Measurements from ENCODE around the gene GATA2. TPM values are rescaled to one million over a fixed set of nuclear protein-coding genes. Genes with fewer than 3 reads are reported as not detected.

Gene GATA2
- total and polyA plus RNA-seq, 2 of the 8 experiments (the other 6 are each of a cell fraction or from before 2014, with no cell fraction given), result 0.03 to 0.30 TPM

GRCh38 chr3:128537091-128537703 lies 44.2 kb upstream of the GATA2 start (continued):
- TF ChIP-seq CTBP2 (IDR thresholded peaks at IDR 0.05; ENCODE audit: borderline replicate concordance, insufficient read depth, insufficient read length, low read length) (no peak), SIX5 (IDR thresholded peaks at IDR 0.05; ENCODE audit: low read depth, low read length) (no peak), BACH1 (IDR thresholded peaks at IDR 0.05; ENCODE audit: low read length) (no peak), POU5F1 (IDR thresholded peaks at IDR 0.05; ENCODE audit: low read depth, low read length) (no peak)
